Measurements from ENCODE around the gene SYNDIG1. TPM values are rescaled to one million over a fixed set of nuclear protein-coding genes. Genes with fewer than 3 reads are reported as not detected.

Gene SYNDIG1
- total RNA-seq, 1 experiment from 2014 or later = not detected

GRCh38 chr20:24559114-24559732, 89.8 kb downstream of the SYNDIG1 start:
- Histone ChIP-seq H3K4me1 (no peaks in the 10 kb centered on the region), H3K36me3 (ENCODE audit: control insufficient read depth, insufficient read depth, low read length) (no peaks in the 10 kb centered on the region), H3K9me3 (peaks cover 6% of the 10 kb centered on the region; the same call in 1 of the 2 replicates), H3K4me3 (ENCODE audit: low read depth, low read length) (no peak overlapping the region), H3K27me3 (replicated peaks; ENCODE audit: control insufficient read depth, insufficient read depth, low read length) (no peaks in the 10 kb centered on the region)
- Mint-ChIP-seq H3K4me3 (ENCODE audit: unreplicated experiment) (no peak overlapping the region), H3K27ac (ENCODE audit: unreplicated experiment) (no peak overlapping the region), H3K36me3 (ENCODE audit: insufficient read depth, unreplicated experiment) (no peaks in the 10 kb centered on the region), H3K4me1 (ENCODE audit: low read depth, unreplicated experiment) (no peaks in the 10 kb centered on the region), H3K27me3 (ENCODE audit: insufficient read depth, unreplicated experiment) (peaks cover 4% of the 10 kb centered on the region), H3K9me3 (ENCODE audit: unreplicated experiment) (no peaks in the 10 kb centered on the region)
- TF ChIP-seq, protein P1, sequence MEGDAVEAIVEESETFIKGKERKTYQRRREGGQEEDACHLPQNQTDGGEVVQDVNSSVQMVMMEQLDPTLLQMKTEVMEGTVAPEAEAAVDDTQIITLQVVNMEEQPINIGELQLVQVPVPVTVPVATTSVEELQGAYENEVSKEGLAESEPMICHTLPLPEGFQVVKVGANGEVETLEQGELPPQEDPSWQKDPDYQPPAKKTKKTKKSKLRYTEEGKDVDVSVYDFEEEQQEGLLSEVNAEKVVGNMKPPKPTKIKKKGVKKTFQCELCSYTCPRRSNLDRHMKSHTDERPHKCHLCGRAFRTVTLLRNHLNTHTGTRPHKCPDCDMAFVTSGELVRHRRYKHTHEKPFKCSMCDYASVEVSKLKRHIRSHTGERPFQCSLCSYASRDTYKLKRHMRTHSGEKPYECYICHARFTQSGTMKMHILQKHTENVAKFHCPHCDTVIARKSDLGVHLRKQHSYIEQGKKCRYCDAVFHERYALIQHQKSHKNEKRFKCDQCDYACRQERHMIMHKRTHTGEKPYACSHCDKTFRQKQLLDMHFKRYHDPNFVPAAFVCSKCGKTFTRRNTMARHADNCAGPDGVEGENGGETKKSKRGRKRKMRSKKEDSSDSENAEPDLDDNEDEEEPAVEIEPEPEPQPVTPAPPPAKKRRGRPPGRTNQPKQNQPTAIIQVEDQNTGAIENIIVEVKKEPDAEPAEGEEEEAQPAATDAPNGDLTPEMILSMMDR (IDR thresholded peaks at IDR 0.05; ENCODE audit: insufficient read depth in 1 of 2, low read depth in 1 of 2, low read length in 1 of 2, severe bottlenecking in 1 of 2, unreplicated experiment in 1 of 2) = no peak
- no peak for DNase-seq
- ChIA-PET POLR2A (no interaction called here), CTCF (no interaction called here)
- intact Hi-C loops (cut with micrococcal nuclease; ENCODE audit: unreplicated experiment) = no loop called here
- no TSS peak for BruUV-seq (replicated peaks)

GRCh38 chr20:24560571-24561491, 91.4 kb downstream of the SYNDIG1 start:
- Mint-ChIP-seq H3K27me3 (ENCODE audit: insufficient read depth, unreplicated experiment) (peaks cover 4% of the 10 kb centered on the region), H3K27ac (ENCODE audit: unreplicated experiment) (no peak overlapping the region), H3K9me3 (ENCODE audit: unreplicated experiment) (peaks cover 7% of the 10 kb centered on the region), H3K4me1 (ENCODE audit: low read depth, unreplicated experiment) (no peaks in the 10 kb centered on the region), H3K36me3 (ENCODE audit: insufficient read depth, unreplicated experiment) (no peaks in the 10 kb centered on the region), H3K4me3 (ENCODE audit: unreplicated experiment) (peak overlapping the region; percentile 33)
- TF ChIP-seq, protein P1 (IDR thresholded peaks at IDR 0.05; ENCODE audit: insufficient read depth in 1 of 2, low read depth in 1 of 2, low read length in 1 of 2, severe bottlenecking in 1 of 2, unreplicated experiment in 1 of 2) = no peak
- Histone ChIP-seq H3K4me1 (no peaks in the 10 kb centered on the region), H3K27me3 (replicated peaks; ENCODE audit: control insufficient read depth, insufficient read depth, low read length) (no peaks in the 10 kb centered on the region), H3K9me3 (peaks cover 6% of the 10 kb centered on the region; the same call in 1 of the 2 replicates), H3K4me3 (ENCODE audit: low read depth, low read length) (no peak overlapping the region), H3K36me3 (ENCODE audit: control insufficient read depth, insufficient read depth, low read length) (no peaks in the 10 kb centered on the region)
- no TSS peak for BruUV-seq (replicated peaks)
- intact Hi-C loops (cut with micrococcal nuclease; ENCODE audit: unreplicated experiment) = no loop called here
- DNase-seq = no peak
- ChIA-PET POLR2A (no interaction called here), CTCF (interaction anchor here (0.6 kb wide), 2 partner anchors 19 to 355 kb away, joined by 3 to 4 read pairs; no protein-coding TSS in a partner anchor)

GRCh38 chr20:24565835-24566351, 96.5 kb downstream of the SYNDIG1 start:
- TF ChIP-seq, protein P1 (IDR thresholded peaks at IDR 0.05; ENCODE audit: insufficient read depth in 1 of 2, low read depth in 1 of 2, low read length in 1 of 2, severe bottlenecking in 1 of 2, unreplicated experiment in 1 of 2) = no peak
- H3K9me3 Mint-ChIP-seq (ENCODE audit: unreplicated experiment) = peaks cover 10% of the 10 kb centered on the region

More at GRCh38 chr20:24565835-24566351, 96.5 kb downstream of the SYNDIG1 start:
- CTCF ChIA-PET = no interaction called here
- Histone ChIP-seq H3K4me1 (no peaks in the 10 kb centered on the region), H3K27me3 (replicated peaks; ENCODE audit: control insufficient read depth, insufficient read depth, low read length) (no peaks in the 10 kb centered on the region), H3K36me3 (ENCODE audit: control insufficient read depth, insufficient read depth, low read length) (no peaks in the 10 kb centered on the region), H3K4me3 (ENCODE audit: low read depth, low read length) (no peak overlapping the region), H3K9me3 (0 out of 2 replicates have a peak, but pooled peaks cover 3% of the 10 kb centered on the region)
- H3K27ac Mint-ChIP-seq (ENCODE audit: unreplicated experiment) = no peak overlapping the region
- peaks cover 3% of the 10 kb centered on the region for H3K27me3 Mint-ChIP-seq (ENCODE audit: insufficient read depth, unreplicated experiment)
- POLR2A ChIA-PET = no interaction called here
- no peaks in the 10 kb centered on the region for H3K36me3 Mint-ChIP-seq (ENCODE audit: insufficient read depth, unreplicated experiment)
- H3K4me1 Mint-ChIP-seq (ENCODE audit: low read depth, unreplicated experiment) = no peaks in the 10 kb centered on the region
- intact Hi-C loops (cut with micrococcal nuclease; ENCODE audit: unreplicated experiment) = no loop called here
- no TSS peak for BruUV-seq (replicated peaks)
- DNase-seq = no peak
- H3K4me3 Mint-ChIP-seq (ENCODE audit: unreplicated experiment) = no peak overlapping the region
